ENCODE results near the gene ELL2. TPM values are rescaled to one million over a fixed set of nuclear protein-coding genes. Genes with fewer than 3 reads are reported as not detected.
"Not testable (repeated sequence)": the region's sequence is repeated elsewhere in the genome, so short reads cannot be mapped to it uniquely, and the experiment has no call there.

Gene ELL2
- total RNA-seq, 1 donor from 2014 or later: 103 TPM

GRCh38 chr5:95863383-95863757 is 98.3 kb downstream of the ELL2 start:
- Mint-ChIP-seq H3K27me3 (no peaks in the 10 kb centered on the region), H3K36me3 (ENCODE audit: low read depth) (peaks cover 2% of the 10 kb centered on the region), H3K4me1 (peaks cover 63% of the 10 kb centered on the region), H3K27ac (peak overlapping the region; percentile 22), H3K9me3 (peaks cover 9% of the 10 kb centered on the region), H3K4me3 (no peak overlapping the region)
- intact Hi-C loops (cut with micrococcal nuclease): no loop called here
- DNase-seq: no peak

- Mint-ChIP-seq H3K36me3 (ENCODE audit: low read depth) (no peaks in the 10 kb centered on the region), H3K27me3 (no peaks in the 10 kb centered on the region), H3K4me3 (peak overlapping the region; percentile 48), H3K9me3 (peaks cover 6% of the 10 kb centered on the region), H3K4me1 (peaks cover 66% of the 10 kb centered on the region), H3K27ac (peak overlapping the region; percentile 74)
- no peak for DNase-seq
- intact Hi-C loops (cut with micrococcal nuclease): no loop called here
Observed at GRCh38 chr5:95862671-95863382, 98.8 kb downstream of the ELL2 start.

GRCh38 chr5:95861864-95862561 is 99.6 kb downstream of the ELL2 start:
- DNase-seq: peak; percentile 77
- intact Hi-C loops (cut with micrococcal nuclease): no loop called here

GRCh38 chr5:95861221-95861863 is 100.3 kb downstream of the ELL2 start:
- Mint-ChIP-seq H3K9me3 (no peaks in the 10 kb centered on the region), H3K4me1 (peaks cover 61% of the 10 kb centered on the region), H3K36me3 (ENCODE audit: low read depth) (no peaks in the 10 kb centered on the region), H3K27me3 (no peaks in the 10 kb centered on the region), H3K4me3 (peak overlapping the region; percentile 48), H3K27ac (peak overlapping the region; percentile 74)
- intact Hi-C loops (cut with micrococcal nuclease): no loop called here
- peak; percentile 64 for DNase-seq

More at GRCh38 chr5:95861864-95862561, 99.6 kb downstream of the ELL2 start:
- peaks cover 4% of the 10 kb centered on the region for H3K9me3 Mint-ChIP-seq
- no peaks in the 10 kb centered on the region for H3K27me3 Mint-ChIP-seq
- peaks cover 64% of the 10 kb centered on the region for H3K4me1 Mint-ChIP-seq
- peak overlapping the region; percentile 48 for H3K4me3 Mint-ChIP-seq
- H3K27ac Mint-ChIP-seq: peak overlapping the region; percentile 74
- H3K36me3 Mint-ChIP-seq (ENCODE audit: low read depth): no peaks in the 10 kb centered on the region

GRCh38 chr5:95859661-95860060 is 102.0 kb downstream of the ELL2 start:
- intact Hi-C loops (cut with micrococcal nuclease): loop anchor here (1.0 to 10.0 kb wide), 4 partner anchors 11 to 575 kb away; partner anchors contain the start of gene PCSK1
- Mint-ChIP-seq H3K27me3 (no peaks in the 10 kb centered on the region), H3K27ac (peak overlapping the region; percentile 70), H3K4me3 (peak overlapping the region; percentile 5), H3K4me1 (peaks cover 52% of the 10 kb centered on the region), H3K36me3 (ENCODE audit: low read depth) (no peaks in the 10 kb centered on the region), H3K9me3 (no peaks in the 10 kb centered on the region)
- no peak for DNase-seq

GRCh38 chr5:95858661-95859595 is 102.7 kb downstream of the ELL2 start:
- H3K4me3 Mint-ChIP-seq: peak overlapping the region; percentile 66
- peak; percentile 96 for DNase-seq
- peak overlapping the region; percentile 78 for H3K27ac Mint-ChIP-seq
- H3K27me3 Mint-ChIP-seq: no peaks in the 10 kb centered on the region
- H3K36me3 Mint-ChIP-seq (ENCODE audit: low read depth): no peaks in the 10 kb centered on the region
- peaks cover 52% of the 10 kb centered on the region for H3K4me1 Mint-ChIP-seq
- H3K9me3 Mint-ChIP-seq: no peaks in the 10 kb centered on the region
- intact Hi-C loops (cut with micrococcal nuclease): loop anchor here (1.0 to 10.0 kb wide), 6 partner anchors 11 to 742 kb away; partner anchors contain the start of gene PCSK1

GRCh38 chr5:95858023-95858461 is 103.6 kb downstream of the ELL2 start:
- no peaks in the 10 kb centered on the region for H3K27me3 Mint-ChIP-seq
- peaks cover 47% of the 10 kb centered on the region for H3K4me1 Mint-ChIP-seq
- no peaks in the 10 kb centered on the region for H3K36me3 Mint-ChIP-seq (ENCODE audit: low read depth)
- H3K9me3 Mint-ChIP-seq: no peaks in the 10 kb centered on the region
- no peak overlapping the region for H3K27ac Mint-ChIP-seq
- no peak for DNase-seq
- peak overlapping the region; percentile 18 for H3K4me3 Mint-ChIP-seq
- intact Hi-C loops (cut with micrococcal nuclease): loop anchor here (1.0 to 10.0 kb wide), 3 partner anchors 478 to 743 kb away; partner anchors contain the start of gene PCSK1

- intact Hi-C loops (cut with micrococcal nuclease): loop anchor here (10.0 kb wide), 1 partner anchor 577 kb away; the partner anchor contains the start of gene PCSK1
- H3K4me1 Mint-ChIP-seq: peaks cover 40% of the 10 kb centered on the region
Observed at GRCh38 chr5:95857185-95857945, 104.3 kb downstream of the ELL2 start.

GRCh38 chr5:95856501-95856981 is 105.1 kb downstream of the ELL2 start:
- H3K9me3 Mint-ChIP-seq: no peaks in the 10 kb centered on the region
- peaks cover 32% of the 10 kb centered on the region for H3K4me1 Mint-ChIP-seq
- H3K27ac Mint-ChIP-seq: no peak overlapping the region
- H3K36me3 Mint-ChIP-seq (ENCODE audit: low read depth): no peaks in the 10 kb centered on the region
- no peak for DNase-seq
- H3K4me3 Mint-ChIP-seq: no peak overlapping the region
- no peaks in the 10 kb centered on the region for H3K27me3 Mint-ChIP-seq
- intact Hi-C loops (cut with micrococcal nuclease): loop anchor here (10.0 kb wide), 1 partner anchor 578 kb away; the partner anchor contains the start of gene PCSK1

More at GRCh38 chr5:95857185-95857945, 104.3 kb downstream of the ELL2 start:
- no peak overlapping the region for H3K27ac Mint-ChIP-seq
- no peaks in the 10 kb centered on the region for H3K9me3 Mint-ChIP-seq
- no peak overlapping the region for H3K4me3 Mint-ChIP-seq
- DNase-seq: no peak
- H3K36me3 Mint-ChIP-seq (ENCODE audit: low read depth): no peaks in the 10 kb centered on the region
- no peaks in the 10 kb centered on the region for H3K27me3 Mint-ChIP-seq

- no peaks in the 10 kb centered on the region for H3K9me3 Mint-ChIP-seq
- no peak for DNase-seq
- H3K27ac Mint-ChIP-seq: no peak overlapping the region
- H3K4me3 Mint-ChIP-seq: no peak overlapping the region
- H3K27me3 Mint-ChIP-seq: peaks cover 10% of the 10 kb centered on the region
- H3K36me3 Mint-ChIP-seq (ENCODE audit: low read depth): no peaks in the 10 kb centered on the region
- intact Hi-C loops (cut with micrococcal nuclease): loop anchor here (10.0 kb wide), 1 partner anchor 581 kb away; the partner anchor contains the start of gene PCSK1
- peaks cover 10% of the 10 kb centered on the region for H3K4me1 Mint-ChIP-seq
Observed at GRCh38 chr5:95853490-95853889, 108.2 kb downstream of the ELL2 start.

GRCh38 chr5:95852567-95852966 is 109.1 kb downstream of the ELL2 start:
- no peaks in the 10 kb centered on the region for H3K36me3 Mint-ChIP-seq (ENCODE audit: low read depth)
- peaks cover 15% of the 10 kb centered on the region for H3K27me3 Mint-ChIP-seq
- H3K27ac Mint-ChIP-seq: no peak overlapping the region
- no peaks in the 10 kb centered on the region for H3K9me3 Mint-ChIP-seq
- H3K4me1 Mint-ChIP-seq: peaks cover 3% of the 10 kb centered on the region
- H3K4me3 Mint-ChIP-seq: no peak overlapping the region
- intact Hi-C loops (cut with micrococcal nuclease): loop anchor here (10.0 kb wide), 1 partner anchor 582 kb away; the partner anchor contains the start of gene PCSK1
- no peak for DNase-seq

GRCh38 chr5:95851141-95851540 is 110.5 kb downstream of the ELL2 start:
- intact Hi-C loops (cut with micrococcal nuclease): loop anchor here (10.0 kb wide), 1 partner anchor 584 kb away; the partner anchor contains the start of gene PCSK1
- Mint-ChIP-seq H3K27me3 (peaks cover 16% of the 10 kb centered on the region), H3K4me1 (peaks cover 11% of the 10 kb centered on the region)
- H3K9me3 Mint-ChIP-seq; H3K27ac Mint-ChIP-seq; H3K4me3 Mint-ChIP-seq; DNase-seq; H3K36me3 Mint-ChIP-seq (ENCODE audit: low read depth): not testable (repeated sequence)
